HG03558 (cell line): Measurements from ENCODE around the gene DNPH1.

Experiments used
- ATAC-seq: cut with Tn5 transposase; IDR thresholded peaks from one replicate; pipeline ENCODE4 v1.9.1; 2021; ENCODE audit warnings: moderate number of reproducible peaks; ENCODE audit not compliant: unreplicated experiment; ENCODE audit errors: extremely low read depth

Gene DNPH1

GRCh38 chr6:43186706-43187105, 42.6 kb downstream of the DNPH1 start:
- ATAC-seq, result no peak

GRCh38 chr6:43186019-43186418, 43.3 kb downstream of the DNPH1 start:
- ATAC-seq, result no peak

- no peak for ATAC-seq
Measured at GRCh38 chr6:43185391-43185985, 43.8 kb downstream of the DNPH1 start.

GRCh38 chr6:43184268-43184985, 44.9 kb downstream of the DNPH1 start:
- no peak for ATAC-seq

DNA sequence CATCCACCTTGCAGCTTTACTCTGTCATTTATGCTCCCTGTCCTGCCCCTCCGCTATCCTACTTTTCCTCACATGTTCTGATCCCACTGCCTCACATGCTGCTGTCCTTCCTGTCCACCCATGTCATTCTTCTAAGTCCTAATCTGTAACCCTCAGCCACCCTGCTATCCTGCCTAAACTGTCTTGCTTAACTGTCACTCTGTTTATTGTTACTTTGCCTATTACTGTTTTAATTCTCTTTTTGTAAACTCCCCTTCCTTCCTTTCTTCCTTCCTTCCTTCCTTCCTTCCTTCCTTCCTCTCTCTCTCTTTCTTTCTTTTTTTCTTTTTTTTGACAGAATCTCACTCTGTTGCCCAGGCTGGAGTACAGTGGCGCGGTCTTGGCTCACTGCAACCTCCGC, 45.8 kb downstream of the DNPH1 start:
- ATAC-seq, result no peak

- ATAC-seq, result no peak
Measured at GRCh38 chr6:43181942-43182860, 47.1 kb downstream of the DNPH1 start, which contains the start of gene CUL9. Gene CUL9, plus strand, starts transcription at chr6:43182196. Its CDS starts 2,115 bp downstream, at chr6:43184311.

GRCh38 chr6:43181621-43181941, 47.7 kb downstream of the DNPH1 start:
- ATAC-seq, result no peak

- no peak for ATAC-seq
Measured at GRCh38 chr6:43180985-43181384, 48.3 kb downstream of the DNPH1 start.

DNA sequence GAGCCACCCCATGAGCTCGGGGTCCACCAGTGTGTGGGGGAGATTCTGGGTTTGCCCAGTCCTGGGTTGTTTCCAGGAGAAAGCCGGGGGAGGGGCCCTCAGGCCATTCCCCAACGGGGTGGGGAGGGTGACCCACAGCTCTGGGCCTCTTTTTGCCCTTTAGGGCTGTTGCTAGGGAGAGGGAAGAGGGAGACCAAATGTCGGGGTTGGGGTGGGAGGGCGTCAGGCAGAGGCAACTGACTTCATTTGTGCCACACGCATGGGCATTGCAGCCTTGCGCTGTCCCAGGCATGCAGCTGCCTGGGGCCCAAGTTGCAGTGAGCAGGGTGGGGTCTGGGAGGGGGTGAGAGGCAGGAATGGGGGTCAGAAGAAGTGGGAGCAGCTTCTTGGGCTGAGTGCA, 49.2 kb downstream of the DNPH1 start:
- ATAC-seq, result no peak

DNA sequence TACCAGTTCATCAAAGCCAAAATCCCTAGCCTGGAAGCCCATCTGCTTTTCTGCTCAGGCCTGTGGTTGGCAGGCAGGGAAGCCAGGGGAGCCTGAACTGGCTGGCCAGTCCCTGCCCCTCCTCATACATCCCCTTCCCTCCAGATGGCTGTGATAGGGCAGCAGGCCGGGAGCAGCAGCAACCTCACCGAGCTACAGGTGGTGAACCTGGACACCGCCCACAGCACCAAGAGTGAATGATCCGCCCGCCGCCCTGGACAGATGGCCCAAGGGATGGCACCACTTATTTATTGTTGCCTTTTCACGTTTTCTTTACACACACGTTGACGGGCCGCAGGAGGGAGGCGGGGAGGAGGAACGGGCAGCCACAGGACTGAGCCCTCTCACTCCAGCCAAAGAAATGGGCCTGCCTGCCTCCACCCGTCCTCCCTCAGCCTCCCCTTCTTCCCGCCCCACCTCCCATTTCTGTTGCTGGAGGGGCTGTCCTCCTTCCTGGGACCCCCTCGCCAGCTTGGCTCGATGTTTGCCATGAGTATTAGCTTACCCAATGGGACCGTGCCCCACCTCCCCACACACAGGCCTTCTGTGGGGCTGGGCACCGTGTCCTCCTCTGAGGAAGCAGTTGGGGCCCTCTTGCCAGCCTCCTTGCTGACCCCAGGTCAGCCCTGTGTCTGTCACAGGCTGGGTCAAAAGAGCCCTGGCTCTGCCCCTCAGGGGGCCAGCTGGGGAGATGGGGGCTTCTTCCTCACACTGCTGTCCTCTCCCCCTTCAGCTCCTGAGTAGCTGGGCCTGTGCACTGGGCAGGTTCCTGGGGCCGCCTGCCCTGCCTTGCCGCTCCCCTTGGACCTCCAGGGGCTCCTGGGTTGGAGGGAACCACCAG, 50.1 kb downstream of the DNPH1 start:
- ATAC-seq, result no peak

- no peak for ATAC-seq
Measured at GRCh38 chr6:43178150-43178549, 51.1 kb downstream of the DNPH1 start.

DNA sequence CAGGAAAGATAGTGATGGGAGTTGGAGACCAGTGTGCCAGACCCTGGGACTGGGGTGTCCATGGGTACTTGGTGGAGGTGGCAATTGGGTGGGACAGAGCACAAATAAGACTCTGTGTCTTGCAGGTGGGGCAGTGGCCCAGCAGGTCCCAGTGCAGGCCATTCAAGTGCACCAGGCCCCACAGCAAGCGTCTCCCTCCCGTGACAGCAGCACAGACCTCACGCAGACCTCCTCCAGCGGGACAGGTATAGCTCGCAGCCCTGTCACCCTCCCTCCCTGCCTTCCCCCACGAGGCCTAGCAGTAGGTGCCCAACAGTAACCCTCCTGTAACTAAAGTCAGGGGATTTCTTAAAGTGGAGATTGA, 52.9 kb downstream of the DNPH1 start:
- ATAC-seq, result no peak

DNA sequence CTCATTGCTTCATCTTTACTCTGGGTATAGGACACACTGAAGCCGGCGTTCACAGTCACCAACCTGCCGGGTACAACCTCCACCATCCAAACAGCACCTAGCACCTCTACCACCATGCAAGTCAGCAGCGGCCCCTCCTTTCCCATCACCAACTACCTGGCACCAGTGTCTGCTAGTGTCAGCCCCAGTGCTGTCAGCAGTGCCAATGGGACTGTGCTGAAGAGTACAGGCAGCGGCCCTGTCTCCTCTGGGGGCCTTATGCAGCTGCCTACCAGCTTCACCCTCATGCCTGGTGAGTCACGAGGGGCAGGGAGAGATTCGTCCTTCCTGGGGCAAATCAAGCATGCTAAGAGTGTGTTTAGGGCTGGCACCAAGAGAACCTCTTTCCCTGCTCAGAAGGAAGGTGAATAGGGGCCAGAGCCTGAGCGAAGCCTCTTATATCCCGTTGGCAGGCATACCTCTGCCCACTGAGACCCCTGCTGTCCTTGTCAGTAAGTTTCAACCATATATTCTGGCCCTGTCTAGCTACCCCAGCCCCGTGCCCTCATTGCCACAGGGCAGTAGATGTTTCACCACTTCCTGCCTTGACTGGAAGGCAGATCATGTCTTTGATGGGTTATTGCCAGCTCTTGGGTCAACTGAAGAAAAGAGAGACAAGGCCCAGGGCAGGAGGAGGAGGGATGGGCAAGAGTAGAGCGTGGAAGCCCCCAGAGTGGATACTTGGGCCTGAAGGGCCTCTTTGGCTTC, 53.4 kb downstream of the DNPH1 start:
- ATAC-seq, result no peak
